Testis (tissue), 3 donors: ENCODE results near the gene RPS27. TPM values are rescaled to one million over a fixed set of nuclear protein-coding genes. Genes with fewer than 3 reads are reported as not detected.

Experiments
- DNase-seq: peaks from one replicate; pipeline ENCODE4 v3.0.0-alpha.2; 2019
- H3K27ac ChIP-seq, 2 donors: fragments of 200-600 bp; sonication (generic); one replicate each; pipeline ENCODE4 v1.5.1; 2019
- H3K27me3 ChIP-seq: fragments of 200-600 bp; sonication (generic); one replicate; pipeline ENCODE4 v1.5.1; 2019
- H3K36me3 ChIP-seq: fragments of 200-600 bp; sonication (generic); one replicate; pipeline ENCODE4 v1.5.1; 2017; ENCODE audit warnings: low read depth; ENCODE audit errors: missing control alignments
- H3K4me1 ChIP-seq: fragments of 200-600 bp; sonication (generic); one replicate; pipeline ENCODE4 v1.5.1; 2019
- H3K4me3 ChIP-seq, 2 donors: fragments of 200-600 bp; sonication (generic); one replicate each; pipeline ENCODE4 v1.5.1; 2017 to 2019
- H3K9me3 ChIP-seq: fragments of 200-600 bp; sonication (generic); one replicate; pipeline ENCODE4 v1.5.1; 2017
- POLR2A ChIP-seq: fragments of 450-650 bp; IDR thresholded peaks from one replicate; pipeline ENCODE4 v1.6.1; 2017; ENCODE audit warnings: antibody characterized with exemption, mild to moderate bottlenecking, moderate library complexity
- WGBS, 2 donors: methylation state at CpG; one replicate each; pipeline ENCODE4 v1.1.5; 2018; 5-methylcytosine and 5-hydroxymethylcytosine counted together
- intact Hi-C: fragments of 100-400 bp; cut with DNase I; formaldehyde crosslinking; loops from one replicate; pipeline ENCODE4 v1.15.1; 2023; ENCODE audit warnings: low total_unique reads
- polyA plus RNA-seq: library from polyadenylated mRNA; stranded (reverse); fragments of 350-450 nt; fragmentation: Illumina TruSeq; extraction: RNeasy Lipid Tissue Mini Kit (QIAGEN cat#74804); gene quantifications from one replicate; pipeline ENCODE4 v1.2.3, GENCODE V29; 2014; ENCODE audit warnings: low read depth, low replicate concordance; ENCODE audit not compliant: insufficient read depth
- total RNA-seq, 2 donors: library from RNA; depleted of rRNA; stranded (reverse); fragments of >200 nt; gene quantifications; one replicate each; pipeline ENCODE4 v1.2.3, GENCODE V29; 2016
- TF ChIP-seq, protein P1 (sequence below), 3 experiments: fragments of 450-650 bp in 2 of 3; fragments of 200-600 bp in 1 of 3; sonication (generic) in 1 of 3; IDR thresholded peaks; one replicate each; pipeline ENCODE4 v1.5.1; 2016 to 2019; ENCODE audit warnings: antibody characterized with exemption in 3 of 3, mild to moderate bottlenecking in 2 of 3, moderate library complexity in 1 of 3

RPS27 gene
- total and polyA plus RNA-seq, 3 donors from 2014 or later = 779 to 3,589 (median 1,544) TPM

DNA sequence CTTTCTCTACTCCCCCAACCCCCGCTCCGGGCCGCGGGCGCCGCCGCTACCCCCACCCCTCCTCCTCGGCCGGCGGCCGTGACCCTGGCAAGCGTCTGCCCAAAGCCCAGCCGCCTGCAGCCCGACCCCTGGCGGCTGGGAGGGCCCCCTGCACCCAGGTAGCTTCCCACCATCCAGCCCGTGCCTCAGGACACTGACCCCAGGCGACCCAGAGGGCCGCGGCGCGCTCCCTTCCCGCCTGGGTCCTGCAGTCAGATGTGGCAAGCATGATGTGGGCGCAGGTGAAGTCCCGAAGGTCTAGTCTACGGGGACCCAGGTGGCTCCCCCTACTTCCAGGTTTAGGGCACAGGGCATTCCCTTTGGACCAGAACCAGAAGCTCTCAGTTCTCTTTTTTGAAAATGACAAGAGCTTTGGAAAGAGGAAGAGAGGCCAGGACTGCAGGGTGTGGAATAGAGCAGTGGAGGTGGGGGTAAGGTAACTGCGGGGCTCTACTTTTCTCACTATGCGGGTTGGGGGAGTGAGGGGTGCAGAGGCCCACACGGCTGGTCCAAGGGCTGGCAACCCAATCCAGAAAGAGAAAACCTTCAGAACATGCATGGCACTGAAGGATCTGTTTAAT is 43.8 kb upstream of the RPS27 start, which contains the start of gene DENND4B:
Gene DENND4B, minus strand, starts transcription at position 97 of the 620 bp plus-strand sequence. CDS start 2,344 bp downstream, outside the sequence.
- WGBS, 2 donors = 8 to 19% methylated on average over 6 to 27 of the region's 28 CpGs
- Histone ChIP-seq H3K27ac (peak within 1 kb of the TSS; percentile 84 to 98), H3K4me1 (peaks cover 17% of the 10 kb centered on the region), H3K4me3 (peak within 1 kb of the TSS; percentile 65 to 98), H3K27me3 (no peaks in the 10 kb centered on the region), H3K36me3 (no peaks in the 10 kb centered on the region), H3K9me3 (no peaks in the 10 kb centered on the region)
- TF ChIP-seq, protein P1, sequence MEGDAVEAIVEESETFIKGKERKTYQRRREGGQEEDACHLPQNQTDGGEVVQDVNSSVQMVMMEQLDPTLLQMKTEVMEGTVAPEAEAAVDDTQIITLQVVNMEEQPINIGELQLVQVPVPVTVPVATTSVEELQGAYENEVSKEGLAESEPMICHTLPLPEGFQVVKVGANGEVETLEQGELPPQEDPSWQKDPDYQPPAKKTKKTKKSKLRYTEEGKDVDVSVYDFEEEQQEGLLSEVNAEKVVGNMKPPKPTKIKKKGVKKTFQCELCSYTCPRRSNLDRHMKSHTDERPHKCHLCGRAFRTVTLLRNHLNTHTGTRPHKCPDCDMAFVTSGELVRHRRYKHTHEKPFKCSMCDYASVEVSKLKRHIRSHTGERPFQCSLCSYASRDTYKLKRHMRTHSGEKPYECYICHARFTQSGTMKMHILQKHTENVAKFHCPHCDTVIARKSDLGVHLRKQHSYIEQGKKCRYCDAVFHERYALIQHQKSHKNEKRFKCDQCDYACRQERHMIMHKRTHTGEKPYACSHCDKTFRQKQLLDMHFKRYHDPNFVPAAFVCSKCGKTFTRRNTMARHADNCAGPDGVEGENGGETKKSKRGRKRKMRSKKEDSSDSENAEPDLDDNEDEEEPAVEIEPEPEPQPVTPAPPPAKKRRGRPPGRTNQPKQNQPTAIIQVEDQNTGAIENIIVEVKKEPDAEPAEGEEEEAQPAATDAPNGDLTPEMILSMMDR (IDR thresholded peaks at IDR 0.05) = peak; percentile 89 to 96 (median 89)
- TF ChIP-seq POLR2A = no peak
- intact Hi-C loops = loop anchor here (10.0 kb wide), 1 partner anchor 152 kb away; no protein-coding TSS in a partner anchor
- DNase-seq = peak; percentile 87

DNA sequence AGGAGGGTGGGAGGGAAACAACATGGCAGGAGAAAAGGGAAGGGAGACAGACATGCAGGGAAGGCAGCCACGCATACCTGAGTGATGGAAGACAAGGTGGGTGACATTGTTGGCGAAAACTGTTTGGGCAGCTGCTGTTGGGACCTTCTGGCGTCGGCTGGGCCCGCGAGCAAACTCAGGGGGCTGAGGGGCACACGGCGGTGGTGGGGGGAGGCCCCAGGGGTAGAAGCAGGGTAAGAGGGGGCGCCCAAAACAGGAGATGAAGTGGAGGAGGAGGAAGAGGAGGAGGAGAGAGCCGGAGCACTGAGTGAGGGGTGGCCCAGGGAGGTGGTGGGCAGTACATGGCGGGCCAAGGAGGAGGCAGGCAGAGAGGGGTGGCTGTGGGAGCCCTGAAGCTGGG is 39.4 kb upstream of the RPS27 start:
- intact Hi-C loops = no loop called here
- no peaks in the 10 kb centered on the region for H3K36me3 ChIP-seq
- TF ChIP-seq, protein P1 (IDR thresholded peaks at IDR 0.05) = no peak
- TF ChIP-seq POLR2A = no peak

DNA sequence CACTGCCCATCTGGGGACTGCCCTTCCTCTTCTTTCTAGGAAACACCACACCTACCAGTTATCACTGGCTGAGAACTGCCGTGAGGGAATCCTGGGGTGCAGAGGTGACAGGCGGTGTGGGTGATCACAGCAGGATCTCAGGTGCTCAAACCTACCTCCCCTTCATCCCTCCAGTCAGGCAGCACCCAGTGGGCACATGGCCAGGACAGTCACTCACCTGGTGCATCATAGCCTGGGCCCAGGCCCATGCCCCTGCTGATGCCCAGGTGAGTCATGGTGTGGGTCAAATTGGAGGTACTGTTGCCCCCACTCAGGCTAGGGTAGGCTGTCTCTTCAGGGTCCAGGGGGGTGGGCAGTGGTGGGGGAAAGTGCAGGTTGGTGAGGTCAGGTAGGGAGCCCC is 38.8 kb upstream of the RPS27 start:
- Histone ChIP-seq H3K4me1 (peaks cover 16% of the 10 kb centered on the region), H3K27ac (no peak overlapping the region), H3K36me3 (no peaks in the 10 kb centered on the region), H3K4me3 (no peak overlapping the region), H3K9me3 (no peaks in the 10 kb centered on the region), H3K27me3 (no peaks in the 10 kb centered on the region)
- DNase-seq = no peak
- 82 to 92% methylated on average over 2 of the region's 2 CpGs for WGBS, 2 donors
- no peak for TF ChIP-seq POLR2A
- TF ChIP-seq, protein P1 (IDR thresholded peaks at IDR 0.05) = no peak
- intact Hi-C loops = no loop called here

More for the DNA sequence above, 39.4 kb upstream of the RPS27 start:
- H3K4me3 ChIP-seq = no peak overlapping the region
- DNase-seq = no peak
- no peaks in the 10 kb centered on the region for H3K27me3 ChIP-seq
- H3K27ac ChIP-seq = no peak overlapping the region
- peaks cover 13% of the 10 kb centered on the region for H3K4me1 ChIP-seq
- WGBS, 2 donors = 91 to 93% methylated on average over 11 of the region's 11 CpGs
- no peaks in the 10 kb centered on the region for H3K9me3 ChIP-seq

DNA sequence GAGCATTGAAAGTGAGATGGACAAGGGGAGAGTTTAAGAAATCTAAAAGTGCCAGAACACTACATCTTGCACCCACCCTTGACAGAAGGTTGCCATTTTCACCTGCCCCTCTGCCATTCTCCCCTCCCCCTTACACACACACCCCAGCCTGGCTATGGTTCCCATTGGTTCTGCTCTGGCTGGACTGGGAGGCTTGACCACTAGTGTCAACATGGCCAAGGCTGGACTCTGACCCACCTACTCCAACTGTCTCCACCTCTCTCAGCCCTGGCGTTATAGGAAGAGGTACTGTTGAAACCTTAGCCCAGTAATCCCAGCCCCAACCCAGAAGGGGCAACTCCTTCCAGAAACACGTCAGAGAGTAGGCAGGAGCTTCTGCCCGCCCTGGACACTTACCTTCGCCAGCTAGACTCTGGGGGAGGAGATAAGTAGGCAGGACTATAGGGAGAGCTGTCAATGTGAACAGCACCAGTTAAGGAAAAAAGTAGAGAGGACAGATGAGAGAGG is 36.6 kb upstream of the RPS27 start:
- intact Hi-C loops = no loop called here
- DNase-seq = no peak
- 54 to 65% methylated on average over 4 of the region's 4 CpGs for WGBS, 2 donors

More for the DNA sequence above, 36.6 kb upstream of the RPS27 start:
- H3K4me3 ChIP-seq = no peak overlapping the region
- no peaks in the 10 kb centered on the region for H3K9me3 ChIP-seq
- TF ChIP-seq POLR2A = no peak
- TF ChIP-seq, protein P1 (IDR thresholded peaks at IDR 0.05) = no peak
- H3K4me1 ChIP-seq = peaks cover 23% of the 10 kb centered on the region
- no peak overlapping the region for H3K27ac ChIP-seq
- no peaks in the 10 kb centered on the region for H3K36me3 ChIP-seq
- no peaks in the 10 kb centered on the region for H3K27me3 ChIP-seq
